GM18858 (cell line): Measurements from ENCODE around the gene TNFRSF1B.
A peak's percentile ranks its signal among the peaks of the same experiment; 100 is the strongest.

Experiments used
- ATAC-seq: cut with Tn5 transposase; IDR thresholded peaks from one replicate; pipeline ENCODE4 v1.9.1; 2021; ENCODE audit not compliant: unreplicated experiment

The TNFRSF1B gene

GRCh38 chr1:12141163-12141850 is 25.5 kb upstream of the TNFRSF1B start:
- no peak for ATAC-seq

GRCh38 chr1:12142141-12142823 is 24.5 kb upstream of the TNFRSF1B start:
- no peak for ATAC-seq

DNA sequence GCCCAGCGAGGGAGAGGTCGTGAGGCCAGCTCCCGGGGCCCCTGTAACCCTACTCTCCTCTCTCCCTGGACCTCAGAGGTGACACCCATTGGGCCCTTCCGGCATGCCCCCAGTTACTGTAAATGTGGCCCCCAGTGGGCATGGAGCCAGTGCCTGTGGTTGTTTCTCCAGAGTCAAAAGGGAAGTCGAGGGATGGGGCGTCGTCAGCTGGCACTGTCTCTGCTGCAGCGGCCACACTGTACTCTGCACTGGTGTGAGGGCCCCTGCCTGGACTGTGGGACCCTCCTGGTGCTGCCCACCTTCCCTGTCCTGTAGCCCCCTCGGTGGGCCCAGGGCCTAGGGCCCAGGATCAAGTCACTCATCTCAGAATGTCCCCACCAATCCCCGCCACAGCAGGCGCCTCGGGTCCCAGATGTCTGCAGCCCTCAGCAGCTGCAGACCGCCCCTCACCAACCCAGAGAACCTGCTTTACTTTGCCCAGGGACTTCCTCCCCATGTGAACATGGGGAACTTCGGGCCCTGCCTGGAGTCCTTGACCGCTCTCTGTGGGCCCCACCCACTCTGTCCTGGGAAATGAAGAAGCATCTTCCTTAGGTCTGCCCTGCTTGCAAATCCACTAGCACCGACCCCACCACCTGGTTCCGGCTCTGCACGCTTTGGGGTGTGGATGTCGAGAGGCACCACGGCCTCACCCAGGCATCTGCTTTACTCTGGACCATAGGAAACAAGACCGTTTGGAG is 23.7 kb upstream of the TNFRSF1B start:
- ATAC-seq, result no peak

- ATAC-seq, result no peak
These were observed 23.1 kb upstream of the TNFRSF1B start for GRCh38 chr1:12143631-12144155.

DNA sequence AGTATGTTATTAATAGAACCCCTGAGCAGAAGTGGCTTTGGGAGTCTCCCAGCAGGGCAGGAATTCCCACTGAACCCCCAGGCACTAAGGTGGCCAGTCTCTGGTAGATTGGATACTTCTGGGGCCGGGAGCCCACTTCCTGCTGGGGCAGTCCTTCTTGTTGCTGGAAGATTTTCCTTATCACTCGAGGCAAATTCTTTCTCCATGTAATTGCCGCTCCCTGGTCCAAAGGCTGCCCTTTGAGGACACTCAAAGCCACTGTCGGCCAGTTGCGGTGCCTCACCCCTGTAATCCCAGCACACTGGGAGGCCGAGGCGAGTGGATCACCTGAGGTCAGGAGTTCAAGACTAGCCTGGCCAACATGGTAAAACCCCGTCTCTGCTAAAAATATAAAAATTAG is 22.6 kb upstream of the TNFRSF1B start:
- no peak for ATAC-seq

GRCh38 chr1:12144969-12145368 is 21.8 kb upstream of the TNFRSF1B start:
- ATAC-seq, result no peak

- no peak for ATAC-seq
These were observed 21.0 kb upstream of the TNFRSF1B start for GRCh38 chr1:12145616-12146342.

- ATAC-seq, result no peak
These were observed 20.3 kb upstream of the TNFRSF1B start for GRCh38 chr1:12146343-12147112.

DNA sequence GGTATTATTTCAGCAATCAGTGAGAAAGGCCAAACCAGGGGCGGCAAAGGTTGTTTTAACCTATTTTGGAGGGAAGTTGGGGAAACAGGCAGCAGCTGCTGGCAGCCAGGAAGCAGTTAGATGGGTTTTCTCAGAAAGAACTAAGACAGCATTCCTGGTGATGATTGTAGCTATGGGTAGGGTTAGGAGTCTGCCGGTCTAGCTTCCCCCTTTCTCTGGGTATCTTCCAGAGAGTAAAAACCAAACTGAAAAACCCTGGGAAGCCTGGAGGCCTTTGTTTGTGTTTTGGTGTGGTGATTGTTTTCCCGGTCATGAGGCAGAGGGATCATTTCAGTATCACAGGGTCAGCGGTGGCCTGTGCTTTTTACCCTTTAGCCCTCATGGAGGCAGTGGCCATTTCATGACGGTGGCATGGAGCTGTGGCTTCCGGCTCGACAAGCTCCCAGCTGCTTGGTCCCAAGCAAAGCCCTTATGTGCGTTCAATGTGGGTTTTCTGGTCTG is 19.5 kb upstream of the TNFRSF1B start:
- ATAC-seq, result no peak

GRCh38 chr1:12148160-12148957 is 18.4 kb upstream of the TNFRSF1B start:
- no peak for ATAC-seq

DNA sequence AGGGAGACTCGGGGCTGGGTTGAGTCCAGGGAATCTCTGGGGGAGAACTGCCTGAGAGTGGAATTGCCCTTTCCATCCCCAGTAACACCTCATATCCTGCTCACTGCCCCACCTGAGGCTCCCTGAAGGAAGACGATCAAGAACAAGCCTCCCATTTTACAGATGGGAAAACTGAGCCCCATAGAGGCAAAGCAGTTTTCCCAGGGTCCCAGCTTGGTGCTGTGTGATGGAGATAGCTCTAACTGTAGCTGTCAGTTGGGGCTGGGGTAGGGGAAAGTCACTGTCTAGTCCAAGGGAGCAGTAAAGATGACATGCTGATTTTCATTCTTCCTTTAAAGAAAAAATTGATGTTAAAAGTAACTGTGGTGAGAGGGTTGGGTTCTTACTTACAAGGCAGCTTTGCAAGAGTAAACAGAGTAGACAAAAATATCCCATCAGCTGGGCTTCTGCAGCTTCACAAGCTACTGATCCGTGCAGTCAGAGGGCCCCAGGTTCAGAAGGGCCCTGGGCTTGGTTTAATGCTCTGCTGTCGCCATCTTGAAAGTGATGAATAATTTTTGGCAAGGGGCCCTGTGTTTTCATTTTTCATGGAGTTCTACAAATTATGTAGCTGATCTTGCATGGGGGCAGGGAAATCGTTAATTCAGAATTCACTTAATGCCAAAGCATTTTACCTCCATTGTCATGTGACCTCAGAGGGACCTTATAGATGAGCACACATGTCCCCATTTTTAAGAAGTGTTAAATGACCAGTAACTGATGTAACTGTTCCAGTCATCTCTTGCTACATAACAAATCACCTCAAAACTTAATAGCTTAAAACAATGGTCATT is 17.6 kb upstream of the TNFRSF1B start:
- no peak for ATAC-seq

- no peak for ATAC-seq
These were observed 17.0 kb upstream of the TNFRSF1B start for GRCh38 chr1:12149791-12150175.

GRCh38 chr1:12150456-12151200 is 16.2 kb upstream of the TNFRSF1B start:
- no peak for ATAC-seq

DNA sequence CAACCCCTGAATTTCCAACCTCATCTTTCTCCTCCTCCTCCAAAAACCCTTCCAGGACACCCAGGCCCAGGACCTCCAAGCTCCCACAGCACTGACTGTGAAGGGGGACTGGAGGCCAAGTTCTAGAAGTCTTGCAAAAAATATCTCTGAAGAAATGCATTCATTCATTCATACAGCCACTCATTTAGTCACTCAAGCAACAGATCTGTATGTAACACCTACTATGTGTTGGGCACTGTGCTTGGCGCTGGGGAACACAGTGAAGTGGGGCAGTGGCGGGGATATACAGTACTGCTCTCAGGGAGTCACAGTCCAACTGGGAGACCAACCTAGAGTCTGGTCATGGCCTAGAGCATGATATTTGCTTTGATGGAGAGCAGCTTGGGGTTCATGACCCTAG is 15.3 kb upstream of the TNFRSF1B start:
- no peak for ATAC-seq

- ATAC-seq, result peak; percentile 55
These were observed 14.5 kb upstream of the TNFRSF1B start for GRCh38 chr1:12152113-12152891.

DNA sequence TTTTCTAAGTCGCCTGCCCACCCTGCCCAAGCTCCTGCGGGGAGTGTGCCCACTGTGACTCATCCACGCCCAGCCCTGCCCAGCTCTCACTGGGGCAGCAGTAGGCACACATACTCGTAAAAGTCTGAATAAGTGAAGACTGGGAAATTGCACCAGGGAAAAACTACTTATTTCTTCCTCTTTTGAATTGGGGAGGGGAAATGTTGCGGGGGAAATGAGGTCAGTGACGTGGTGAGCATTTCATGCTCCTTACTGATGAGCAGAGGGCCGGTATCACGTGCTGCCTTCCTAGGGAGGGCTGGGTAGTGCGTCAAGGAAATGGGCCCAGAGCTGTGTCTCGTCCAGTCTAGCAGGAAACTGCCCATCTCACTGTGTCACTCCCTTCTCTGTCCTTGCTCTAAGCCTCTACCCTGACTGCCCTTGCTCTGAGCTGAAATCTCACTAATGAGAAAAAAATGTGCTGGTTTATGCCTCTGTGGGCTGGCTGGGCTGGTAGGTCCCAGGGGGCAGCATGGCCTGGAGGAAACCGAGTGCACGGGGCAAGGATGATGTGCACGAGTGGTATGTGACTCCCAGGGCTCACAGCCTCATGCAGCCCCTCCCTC is 13.5 kb upstream of the TNFRSF1B start:
- ATAC-seq, result no peak

DNA sequence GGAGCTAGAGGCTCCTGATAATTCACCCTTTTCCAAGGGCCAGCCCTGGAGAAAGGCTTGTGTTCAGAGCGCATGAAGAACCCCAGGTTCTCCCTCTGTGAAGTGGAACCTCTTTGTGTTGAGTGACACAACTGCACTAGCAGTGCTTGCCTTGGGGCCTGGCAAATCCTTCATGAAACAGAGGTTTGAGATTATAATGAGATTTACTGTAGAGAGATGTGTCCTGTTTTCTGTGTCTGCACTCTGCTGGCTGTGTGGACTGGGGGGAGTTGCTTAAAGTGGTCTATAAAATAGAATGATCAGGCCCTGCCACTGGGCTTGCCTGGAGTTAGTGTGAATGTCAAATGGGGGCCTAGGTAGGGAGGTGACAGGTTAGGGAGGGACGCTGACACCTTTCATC is 11.5 kb upstream of the TNFRSF1B start:
- ATAC-seq, result no peak
